GM18951 (cell line): Measurements from ENCODE around the gene AMER2.

Experiments used
- POLR2A ChIP-seq: IDR thresholded peaks from 4 replicates; pipeline ENCODE4 v1.6.1; 2011; ENCODE audit warnings: mild to moderate bottlenecking; ENCODE audit not compliant: insufficient read length, insufficient read depth; ENCODE audit errors: extremely low read depth
- in situ Hi-C: fragments of 300-500 bp; cut with MboI; formaldehyde crosslinking; loops from one replicate; pipeline ENCODE4 v1.12.0; 2022; ENCODE audit warnings: low sequenced_read_pairs, mixed read lengths, inconsistent platforms; ENCODE audit not compliant: unreplicated experiment

AMER2 gene

DNA sequence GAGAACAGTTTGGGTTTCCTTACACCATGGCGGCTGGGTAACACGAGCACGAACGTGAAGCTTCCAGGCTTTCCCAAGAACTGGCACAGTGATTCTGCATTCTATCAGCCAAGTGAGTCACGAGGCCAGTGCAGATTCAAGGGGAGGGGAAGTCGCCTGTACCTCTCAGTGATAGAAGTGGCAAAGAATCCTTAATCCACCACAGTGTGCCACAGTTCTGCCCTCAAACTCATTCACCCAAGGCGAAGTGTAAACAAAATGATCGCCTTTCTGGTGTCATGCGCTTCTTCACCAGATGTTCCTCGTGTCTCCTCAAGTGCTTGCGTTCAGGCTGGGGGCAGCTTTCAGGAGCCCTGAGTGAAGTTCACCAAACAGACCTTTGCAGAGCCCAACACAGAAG lies 24.9 kb upstream of the AMER2 start:
- in situ Hi-C loops = no loop called here

GRCh38 chr13:25192936-25193335 lies 20.8 kb upstream of the AMER2 start:
- no peak for TF ChIP-seq POLR2A
- in situ Hi-C loops = no loop called here

More for the DNA sequence above, 24.9 kb upstream of the AMER2 start:
- no peak for TF ChIP-seq POLR2A

- TF ChIP-seq POLR2A = no peak
- in situ Hi-C loops = no loop called here
These were observed 20.4 kb upstream of the AMER2 start for GRCh38 chr13:25192489-25192888.

DNA sequence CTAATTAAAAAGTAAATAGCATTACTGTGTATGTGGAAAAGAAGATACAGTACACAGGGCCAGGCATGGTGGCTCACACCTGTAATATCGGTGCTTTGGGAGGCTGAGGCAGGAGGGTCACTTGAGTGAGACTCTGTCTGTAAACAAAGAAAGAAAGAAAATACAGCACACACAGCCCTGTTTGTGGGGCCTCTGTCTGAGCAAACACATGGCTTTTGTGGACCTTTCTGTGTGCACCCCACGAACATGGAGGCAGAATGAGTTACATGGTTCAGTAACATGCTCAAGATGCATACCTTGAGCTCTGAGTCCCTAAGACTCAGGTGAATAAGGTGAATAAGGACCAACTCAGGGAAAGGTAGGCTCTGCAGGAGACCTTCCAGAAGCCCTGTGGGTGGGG lies 20.0 kb upstream of the AMER2 start:
- in situ Hi-C loops = no loop called here

DNA sequence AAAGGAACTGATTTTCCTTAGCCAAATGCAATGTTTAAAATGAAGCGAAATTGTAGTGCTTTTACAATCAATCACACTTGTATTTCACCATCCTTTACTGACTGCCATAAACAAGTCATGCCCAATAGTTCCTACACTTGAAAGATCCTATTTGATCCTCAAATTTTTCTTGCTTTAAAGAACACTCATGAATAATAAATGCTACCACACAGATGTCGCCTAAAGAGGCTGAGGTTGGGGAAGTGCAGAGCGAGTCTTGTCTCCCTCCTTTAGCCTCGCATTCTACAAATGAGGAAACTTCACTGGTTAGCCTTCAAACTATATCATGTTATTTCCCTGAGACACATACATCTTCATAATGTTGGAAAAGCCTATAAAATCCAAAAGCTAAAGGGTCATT lies 18.7 kb upstream of the AMER2 start:
- no peak for TF ChIP-seq POLR2A
- in situ Hi-C loops = no loop called here

More for the DNA sequence above, 20.0 kb upstream of the AMER2 start:
- TF ChIP-seq POLR2A = no peak

DNA sequence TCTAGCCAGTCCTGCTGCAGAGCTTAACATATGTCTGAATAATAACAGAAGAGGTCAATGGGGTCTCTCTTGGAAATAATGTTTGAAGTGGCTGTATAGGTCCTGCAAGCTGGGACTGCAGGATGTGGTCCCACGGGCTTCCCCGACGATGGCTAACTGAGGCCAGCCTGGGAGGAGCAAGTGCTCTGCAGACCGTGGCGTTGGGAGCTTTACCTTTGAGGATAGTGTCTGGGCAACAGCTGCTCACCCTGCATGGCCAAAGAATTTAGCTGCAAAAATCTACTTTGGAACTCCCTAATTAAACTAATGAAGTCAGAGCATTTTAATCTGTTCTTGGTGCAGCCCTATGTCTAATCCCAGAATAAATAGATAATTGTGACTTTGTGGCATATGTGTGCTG lies 18.2 kb upstream of the AMER2 start:
- no peak for TF ChIP-seq POLR2A
- in situ Hi-C loops = no loop called here

GRCh38 chr13:25187596-25187995 lies 15.5 kb upstream of the AMER2 start:
- TF ChIP-seq POLR2A = no peak
- in situ Hi-C loops = no loop called here

- in situ Hi-C loops = no loop called here
- TF ChIP-seq POLR2A = no peak
These were observed 14.1 kb upstream of the AMER2 start for GRCh38 chr13:25186187-25186586.

DNA sequence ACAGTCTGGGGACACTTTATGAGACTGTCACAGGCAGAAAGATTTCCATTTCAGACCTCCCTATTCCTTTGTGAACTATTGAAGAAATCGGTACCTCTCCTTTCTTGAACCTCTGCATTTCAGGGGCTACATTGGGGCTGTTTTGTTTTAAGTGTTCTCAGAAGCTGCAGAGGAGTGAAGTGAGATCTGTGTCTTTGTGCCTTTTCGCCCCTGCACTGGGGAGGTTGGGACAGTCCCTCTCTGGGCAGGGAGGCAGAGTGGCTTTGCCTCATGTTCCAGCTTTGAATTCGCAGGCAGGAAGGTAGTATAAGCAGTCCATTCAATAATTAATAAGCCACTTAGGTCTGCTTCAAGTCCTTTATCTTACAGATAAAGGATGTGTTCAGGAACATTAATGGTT lies 9.5 kb upstream of the AMER2 start:
- TF ChIP-seq POLR2A = no peak
- in situ Hi-C loops = no loop called here

DNA sequence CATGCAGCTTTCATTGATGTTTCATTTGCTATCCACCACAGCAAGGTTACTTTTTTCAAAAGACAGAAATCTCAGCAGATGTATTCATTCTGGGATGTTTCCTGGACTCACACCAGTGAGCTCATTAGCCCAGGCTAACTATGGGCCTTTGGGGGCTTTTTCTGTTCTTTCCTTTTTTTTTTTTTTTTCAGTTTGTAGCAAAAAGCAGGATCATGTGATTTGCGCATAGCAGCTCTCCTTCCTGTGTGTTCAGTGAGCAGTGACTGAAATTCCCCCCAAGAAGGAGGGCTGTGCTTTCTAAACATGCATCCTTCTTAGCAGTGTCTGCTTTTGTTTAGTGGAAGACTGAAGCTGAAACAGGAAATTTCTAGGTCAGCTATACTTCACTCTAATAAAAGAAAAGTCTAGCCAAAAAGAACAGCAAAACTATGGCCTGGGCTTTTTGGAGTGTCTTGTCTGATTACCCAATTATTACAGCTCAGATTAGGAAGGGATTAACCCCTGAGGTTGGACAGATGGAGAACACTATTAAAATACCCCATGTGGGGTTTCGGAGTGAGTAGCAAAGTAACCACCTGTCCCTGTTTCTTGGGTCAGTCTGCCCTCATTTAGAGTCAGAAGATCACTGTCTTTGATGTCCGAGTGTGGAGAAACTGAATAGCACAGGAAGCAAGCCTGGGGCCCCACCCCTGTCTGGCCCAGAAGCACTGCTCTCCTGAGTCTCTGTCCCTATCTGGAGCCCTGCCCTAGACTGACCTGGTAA lies 8.9 kb upstream of the AMER2 start:
- TF ChIP-seq POLR2A = no peak
- in situ Hi-C loops = no loop called here

DNA sequence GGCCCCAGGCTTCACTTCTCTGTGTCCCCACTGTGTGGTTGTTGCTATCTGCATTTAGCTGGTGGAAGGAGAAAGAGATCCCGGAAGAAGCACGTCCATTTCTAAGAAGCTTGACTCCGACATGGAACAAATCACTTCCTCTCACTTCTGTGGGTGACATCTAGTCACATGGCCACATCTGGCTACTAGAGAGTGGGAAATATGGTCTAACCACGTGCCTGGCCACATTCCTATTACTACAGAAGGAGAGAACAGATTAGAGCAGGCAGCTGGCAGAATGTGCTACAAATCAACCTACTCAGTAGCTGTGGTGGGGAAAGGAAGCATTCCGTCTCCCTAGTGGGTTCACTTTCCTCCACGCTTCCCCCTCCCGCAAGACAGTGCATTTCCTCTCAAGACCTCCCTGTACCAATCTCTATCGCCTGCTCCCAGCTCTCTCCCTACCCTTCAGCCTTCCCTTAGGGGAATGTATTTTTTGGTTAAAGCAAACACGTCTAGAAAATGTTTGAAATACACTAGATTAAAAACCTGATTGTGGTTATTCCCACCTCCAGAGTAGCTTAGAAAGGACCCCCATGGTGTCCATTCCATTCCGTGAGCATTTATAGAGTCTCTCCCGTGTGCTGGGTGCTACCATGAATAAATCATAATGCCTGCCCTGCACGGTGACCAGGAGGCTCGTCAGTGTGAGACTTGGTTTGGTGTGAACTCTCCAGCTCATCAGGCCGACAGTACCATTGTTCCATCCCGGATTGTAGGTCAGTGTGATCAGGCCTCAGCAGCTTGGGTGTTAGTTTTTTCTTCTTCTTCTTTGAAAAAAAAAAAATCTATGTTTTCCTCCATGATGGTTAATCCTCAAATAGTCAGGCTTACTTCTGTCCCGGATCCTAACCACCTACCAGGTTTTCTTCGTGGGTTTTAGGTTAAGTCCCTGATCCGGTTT lies 8.0 kb upstream of the AMER2 start:
- no peak for TF ChIP-seq POLR2A
- in situ Hi-C loops = no loop called here

GRCh38 chr13:25179011-25179410 lies 6.9 kb upstream of the AMER2 start:
- no peak for TF ChIP-seq POLR2A
- in situ Hi-C loops = no loop called here

DNA sequence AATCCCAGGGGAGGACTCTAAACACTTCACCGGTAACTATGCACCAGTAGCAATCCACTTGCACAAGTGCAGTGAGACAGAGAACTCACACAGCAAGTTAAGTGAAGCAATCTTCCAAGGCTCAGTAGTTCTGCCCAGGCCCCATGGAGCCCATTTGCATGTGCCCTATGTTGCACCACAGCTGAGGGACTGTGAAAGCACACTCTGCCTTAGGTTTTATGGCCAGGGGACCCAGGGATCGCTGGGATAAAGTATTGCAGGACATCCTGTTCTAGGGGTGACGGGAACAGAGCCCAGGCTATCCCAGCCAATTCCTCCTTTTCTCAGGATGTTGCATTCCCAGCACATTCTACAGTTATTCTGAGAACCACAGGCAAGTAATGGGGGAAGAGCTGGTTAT lies 6.0 kb upstream of the AMER2 start:
- in situ Hi-C loops = no loop called here

GRCh38 chr13:25177636-25178035 lies 5.5 kb upstream of the AMER2 start:
- no peak for TF ChIP-seq POLR2A
- in situ Hi-C loops = no loop called here

More for the DNA sequence above, 6.0 kb upstream of the AMER2 start:
- no peak for TF ChIP-seq POLR2A

DNA sequence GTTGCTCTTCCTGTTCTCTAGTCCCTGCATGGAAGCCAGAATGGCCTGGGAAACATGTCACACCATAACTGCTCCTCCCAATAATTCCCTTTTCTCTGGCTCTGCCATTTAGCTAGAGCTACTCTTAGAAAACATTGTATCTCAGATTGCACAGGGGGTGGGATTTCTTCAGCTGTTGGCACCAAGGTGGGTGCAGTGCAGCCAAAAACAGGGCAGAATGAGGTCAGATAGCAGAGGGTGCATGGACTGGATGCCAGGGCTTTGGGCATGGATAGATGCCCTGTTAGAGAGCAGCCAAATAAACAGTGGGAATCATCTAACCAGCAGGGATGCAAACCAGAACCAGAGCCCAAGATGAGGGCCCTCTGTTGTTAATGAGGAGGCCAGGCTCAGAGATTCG lies 4.9 kb upstream of the AMER2 start:
- in situ Hi-C loops = no loop called here

More for the DNA sequence above, 4.9 kb upstream of the AMER2 start:
- no peak for TF ChIP-seq POLR2A
